ENCODE measurements around the gene DNAH12. TPM values are rescaled to one million over a fixed set of nuclear protein-coding genes. Genes with fewer than 3 reads are reported as not detected.

DNAH12 gene
- total and polyA plus RNA-seq, 2 experiments from 2014 or later: not detected

- no peak for TF ChIP-seq ZNF462 (CRISPR knock-in tag; IDR thresholded peaks at IDR 0.05)
These were observed 283.0 kb downstream of the DNAH12 start (continued) for GRCh38 chr3:57261119-57261518.

- H3K4me3 ChIP-seq: no peak overlapping the region
- Mint-ChIP-seq H3K27ac (no peak overlapping the region), H3K4me1 (no peaks in the 10 kb centered on the region), H3K4me3 (no peak overlapping the region), H3K9me3 (no peaks in the 10 kb centered on the region), H3K27me3 (ENCODE audit: insufficient read depth, low read depth, poor library complexity) (peaks cover 3% of the 10 kb centered on the region), H3K36me3 (ENCODE audit: low read depth) (peaks cover 44% of the 10 kb centered on the region)
- no peaks in the 10 kb centered on the region for H3K9me2 ChIP-seq (ENCODE audit: insufficient read depth)
- ATAC-seq (no peak), DNase-seq (ENCODE audit: low spot score) (no peak)
- no peaks in the 10 kb centered on the region for H3K79me2 ChIP-seq (replicated peaks; ENCODE audit: insufficient read depth)
- H3K4me1 ChIP-seq (ENCODE audit: insufficient read depth): no peaks in the 10 kb centered on the region
- H3K27ac ChIP-seq (ENCODE audit: low read depth): no peak overlapping the region
- peaks cover 16% of the 10 kb centered on the region; the same call in 1 of the 2 replicates for H3K36me3 ChIP-seq (ENCODE audit: insufficient read depth)
- no peak overlapping the region for H2AFZ ChIP-seq
- no peaks in the 10 kb centered on the region for H3F3A ChIP-seq (replicated peaks; ENCODE audit: low read depth)
- H4K20me1 ChIP-seq (replicated peaks; ENCODE audit: insufficient read depth): no peaks in the 10 kb centered on the region
- H3K27me3 ChIP-seq (ENCODE audit: insufficient read depth): no peaks in the 10 kb centered on the region
- no peak overlapping the region for H3K4me2 ChIP-seq
- TF ChIP-seq EZH2 (IDR thresholded peaks at IDR 0.05; ENCODE audit: low read depth, unreplicated experiment) (no peak), CTCF (conservative IDR thresholded peaks at IDR 0.05; ENCODE audit: low read depth in 2 of 2) (no peak), ZNF462 (CRISPR knock-in tag; IDR thresholded peaks at IDR 0.05) (no peak), ZNF331 (CRISPR knock-in tag; IDR thresholded peaks at IDR 0.05; ENCODE audit: low read depth) (no peak), NANOG (IDR thresholded peaks at IDR 0.05; ENCODE audit: borderline replicate concordance) (no peak), EZH2phosphoT487 (IDR thresholded peaks at IDR 0.05; ENCODE audit: unreplicated experiment) (no peak)
These were observed 286.5 kb downstream of the DNAH12 start for GRCh38 chr3:57257678-57258077.

Measured in GM23338 (cell line).